ENCODE measurements around the gene ATP8A2. TPM values are rescaled to one million over a fixed set of nuclear protein-coding genes. Genes with fewer than 3 reads are reported as not detected.

Gene ATP8A2
- total and polyA plus RNA-seq, 4 donors: 0.01 to 0.08 (median 0.05) TPM; not detected in 1

DNA sequence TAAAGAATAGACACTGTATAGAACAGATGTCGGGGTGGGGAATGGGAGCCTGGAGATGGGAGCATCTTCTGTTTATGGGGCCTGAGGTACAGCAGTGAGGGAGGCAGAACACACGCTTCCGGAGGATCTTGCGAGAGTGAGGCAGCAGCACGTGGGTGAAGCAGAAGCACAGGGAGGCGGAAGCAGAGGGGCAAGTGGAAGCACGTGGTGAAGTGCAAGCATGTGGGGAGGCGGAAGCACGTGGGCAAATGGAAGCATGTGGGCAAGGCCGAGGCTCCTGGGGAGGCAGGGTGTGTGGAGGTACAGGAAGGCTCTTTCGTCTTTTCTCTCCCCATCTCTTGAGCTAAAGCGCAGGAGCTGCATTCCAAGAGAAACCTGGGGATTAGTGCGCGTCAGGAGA lies 198.4 kb downstream of the ATP8A2 start:
- H3K9me3 ChIP-seq (ENCODE audit: control insufficient read depth in 4 of 4, low read length in 3 of 4): no peaks in the 10 kb centered on the region
- H3K27ac ChIP-seq (ENCODE audit: low read depth in 1 of 2, low read length in 2 of 2): no peak overlapping the region
- TF ChIP-seq FOXA2 (IDR thresholded peaks at IDR 0.05) (no peak), HNF4A (conservative IDR thresholded peaks at IDR 0.05) (no peak), HNF4G (IDR thresholded peaks at IDR 0.05) (no peak), GABPA (IDR thresholded peaks at IDR 0.05 in 1 of 2, conservative IDR thresholded peaks at IDR 0.05 in 1 of 2) (no peak), EGR1 (IDR thresholded peaks at IDR 0.05; ENCODE audit: low read depth in 2 of 2) (no peak), YY1 (IDR thresholded peaks at IDR 0.05) (no peak), JUND (IDR thresholded peaks at IDR 0.05) (no peak), RXRA (IDR thresholded peaks at IDR 0.05) (no peak), RAD21 (IDR thresholded peaks at IDR 0.05) (no peak), FOXA1 (IDR thresholded peaks at IDR 0.05) (no peak), TAF1 (conservative IDR thresholded peaks at IDR 0.05) (no peak), NR2F2 (IDR thresholded peaks at IDR 0.05) (no peak), SP1 (IDR thresholded peaks at IDR 0.05) (no peak)
- TF ChIP-seq, protein P1, sequence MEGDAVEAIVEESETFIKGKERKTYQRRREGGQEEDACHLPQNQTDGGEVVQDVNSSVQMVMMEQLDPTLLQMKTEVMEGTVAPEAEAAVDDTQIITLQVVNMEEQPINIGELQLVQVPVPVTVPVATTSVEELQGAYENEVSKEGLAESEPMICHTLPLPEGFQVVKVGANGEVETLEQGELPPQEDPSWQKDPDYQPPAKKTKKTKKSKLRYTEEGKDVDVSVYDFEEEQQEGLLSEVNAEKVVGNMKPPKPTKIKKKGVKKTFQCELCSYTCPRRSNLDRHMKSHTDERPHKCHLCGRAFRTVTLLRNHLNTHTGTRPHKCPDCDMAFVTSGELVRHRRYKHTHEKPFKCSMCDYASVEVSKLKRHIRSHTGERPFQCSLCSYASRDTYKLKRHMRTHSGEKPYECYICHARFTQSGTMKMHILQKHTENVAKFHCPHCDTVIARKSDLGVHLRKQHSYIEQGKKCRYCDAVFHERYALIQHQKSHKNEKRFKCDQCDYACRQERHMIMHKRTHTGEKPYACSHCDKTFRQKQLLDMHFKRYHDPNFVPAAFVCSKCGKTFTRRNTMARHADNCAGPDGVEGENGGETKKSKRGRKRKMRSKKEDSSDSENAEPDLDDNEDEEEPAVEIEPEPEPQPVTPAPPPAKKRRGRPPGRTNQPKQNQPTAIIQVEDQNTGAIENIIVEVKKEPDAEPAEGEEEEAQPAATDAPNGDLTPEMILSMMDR (IDR thresholded peaks at IDR 0.05; ENCODE audit: low read depth, low read length, missing input control): no peak
- TF ChIP-seq, protein P2, sequence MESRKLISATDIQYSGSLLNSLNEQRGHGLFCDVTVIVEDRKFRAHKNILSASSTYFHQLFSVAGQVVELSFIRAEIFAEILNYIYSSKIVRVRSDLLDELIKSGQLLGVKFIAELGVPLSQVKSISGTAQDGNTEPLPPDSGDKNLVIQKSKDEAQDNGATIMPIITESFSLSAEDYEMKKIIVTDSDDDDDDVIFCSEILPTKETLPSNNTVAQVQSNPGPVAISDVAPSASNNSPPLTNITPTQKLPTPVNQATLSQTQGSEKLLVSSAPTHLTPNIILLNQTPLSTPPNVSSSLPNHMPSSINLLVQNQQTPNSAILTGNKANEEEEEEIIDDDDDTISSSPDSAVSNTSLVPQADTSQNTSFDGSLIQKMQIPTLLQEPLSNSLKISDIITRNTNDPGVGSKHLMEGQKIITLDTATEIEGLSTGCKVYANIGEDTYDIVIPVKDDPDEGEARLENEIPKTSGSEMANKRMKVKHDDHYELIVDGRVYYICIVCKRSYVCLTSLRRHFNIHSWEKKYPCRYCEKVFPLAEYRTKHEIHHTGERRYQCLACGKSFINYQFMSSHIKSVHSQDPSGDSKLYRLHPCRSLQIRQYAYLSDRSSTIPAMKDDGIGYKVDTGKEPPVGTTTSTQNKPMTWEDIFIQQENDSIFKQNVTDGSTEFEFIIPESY (IDR thresholded peaks at IDR 0.05): no peak
- TF ChIP-seq, protein P3, sequence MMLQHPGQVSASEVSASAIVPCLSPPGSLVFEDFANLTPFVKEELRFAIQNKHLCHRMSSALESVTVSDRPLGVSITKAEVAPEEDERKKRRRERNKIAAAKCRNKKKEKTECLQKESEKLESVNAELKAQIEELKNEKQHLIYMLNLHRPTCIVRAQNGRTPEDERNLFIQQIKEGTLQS (IDR thresholded peaks at IDR 0.05): no peak
- TF ChIP-seq, protein P4, sequence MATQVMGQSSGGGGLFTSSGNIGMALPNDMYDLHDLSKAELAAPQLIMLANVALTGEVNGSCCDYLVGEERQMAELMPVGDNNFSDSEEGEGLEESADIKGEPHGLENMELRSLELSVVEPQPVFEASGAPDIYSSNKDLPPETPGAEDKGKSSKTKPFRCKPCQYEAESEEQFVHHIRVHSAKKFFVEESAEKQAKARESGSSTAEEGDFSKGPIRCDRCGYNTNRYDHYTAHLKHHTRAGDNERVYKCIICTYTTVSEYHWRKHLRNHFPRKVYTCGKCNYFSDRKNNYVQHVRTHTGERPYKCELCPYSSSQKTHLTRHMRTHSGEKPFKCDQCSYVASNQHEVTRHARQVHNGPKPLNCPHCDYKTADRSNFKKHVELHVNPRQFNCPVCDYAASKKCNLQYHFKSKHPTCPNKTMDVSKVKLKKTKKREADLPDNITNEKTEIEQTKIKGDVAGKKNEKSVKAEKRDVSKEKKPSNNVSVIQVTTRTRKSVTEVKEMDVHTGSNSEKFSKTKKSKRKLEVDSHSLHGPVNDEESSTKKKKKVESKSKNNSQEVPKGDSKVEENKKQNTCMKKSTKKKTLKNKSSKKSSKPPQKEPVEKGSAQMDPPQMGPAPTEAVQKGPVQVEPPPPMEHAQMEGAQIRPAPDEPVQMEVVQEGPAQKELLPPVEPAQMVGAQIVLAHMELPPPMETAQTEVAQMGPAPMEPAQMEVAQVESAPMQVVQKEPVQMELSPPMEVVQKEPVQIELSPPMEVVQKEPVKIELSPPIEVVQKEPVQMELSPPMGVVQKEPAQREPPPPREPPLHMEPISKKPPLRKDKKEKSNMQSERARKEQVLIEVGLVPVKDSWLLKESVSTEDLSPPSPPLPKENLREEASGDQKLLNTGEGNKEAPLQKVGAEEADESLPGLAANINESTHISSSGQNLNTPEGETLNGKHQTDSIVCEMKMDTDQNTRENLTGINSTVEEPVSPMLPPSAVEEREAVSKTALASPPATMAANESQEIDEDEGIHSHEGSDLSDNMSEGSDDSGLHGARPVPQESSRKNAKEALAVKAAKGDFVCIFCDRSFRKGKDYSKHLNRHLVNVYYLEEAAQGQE (IDR thresholded peaks at IDR 0.05): no peak
- 75% methylated on average over 14 of the region's 14 CpGs for WGBS
- no peaks in the 10 kb centered on the region for H3K36me3 ChIP-seq (ENCODE audit: control insufficient read depth in 4 of 4, insufficient read depth in 3 of 4, low read depth in 1 of 4, low read length in 3 of 4)
- no peaks in the 10 kb centered on the region for H3K4me1 ChIP-seq (ENCODE audit: control insufficient read depth in 4 of 4, insufficient read depth in 4 of 4, low read length in 3 of 4)
- peaks cover 0 to 11% (median 3%) of the 10 kb centered on the region in 4 donors for H3K27me3 ChIP-seq (ENCODE audit: control insufficient read depth in 4 of 4, insufficient read depth in 4 of 4, low read length in 3 of 4)
- DNase-seq (ENCODE audit: low spot score): no peak
- no peak overlapping the region for H3K9ac ChIP-seq (ENCODE audit: low read depth in 1 of 2, low read length in 2 of 2)
- no peak overlapping the region for H3K4me3 ChIP-seq (ENCODE audit: low read depth in 1 of 3, low read length in 3 of 3)

DNA sequence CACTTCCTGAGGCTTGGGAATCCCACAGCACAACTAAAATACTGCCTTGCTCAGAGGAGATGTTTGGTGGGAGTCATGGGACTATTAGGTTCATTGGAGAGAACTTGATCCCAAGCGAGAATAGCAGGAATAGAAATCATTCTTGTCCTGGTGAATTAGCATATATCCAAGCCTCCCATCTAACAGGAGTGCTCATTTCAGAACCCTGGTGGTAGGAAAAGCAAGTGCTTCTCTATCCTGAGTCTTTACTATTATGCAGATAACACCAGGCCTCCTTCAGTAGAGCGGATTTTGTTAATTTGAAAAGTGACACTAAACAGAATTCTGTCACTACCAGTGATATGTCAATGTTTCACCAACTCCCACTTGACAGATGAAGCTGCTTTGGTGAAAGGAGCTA lies 199.5 kb downstream of the ATP8A2 start:
- TF ChIP-seq FOXA1 (IDR thresholded peaks at IDR 0.05) (no peak), HNF4G (IDR thresholded peaks at IDR 0.05) (no peak), HNF4A (conservative IDR thresholded peaks at IDR 0.05) (no peak), YY1 (IDR thresholded peaks at IDR 0.05) (no peak), FOXA2 (IDR thresholded peaks at IDR 0.05) (no peak), EGR1 (IDR thresholded peaks at IDR 0.05; ENCODE audit: low read depth in 2 of 2) (no peak), RAD21 (IDR thresholded peaks at IDR 0.05) (no peak)
- TF ChIP-seq, protein P2 (IDR thresholded peaks at IDR 0.05): no peak
- TF ChIP-seq, protein P1 (IDR thresholded peaks at IDR 0.05; ENCODE audit: low read depth, low read length, missing input control): no peak
- no peak overlapping the region for H3K9ac ChIP-seq (ENCODE audit: low read depth in 1 of 2, low read length in 2 of 2)
- H3K36me3 ChIP-seq (ENCODE audit: control insufficient read depth in 4 of 4, insufficient read depth in 3 of 4, low read depth in 1 of 4, low read length in 3 of 4): no peaks in the 10 kb centered on the region
- H3K9me3 ChIP-seq (ENCODE audit: control insufficient read depth in 4 of 4, low read length in 3 of 4): no peaks in the 10 kb centered on the region
- no peak for DNase-seq (ENCODE audit: low spot score)
- H3K4me1 ChIP-seq (ENCODE audit: control insufficient read depth in 4 of 4, insufficient read depth in 4 of 4, low read length in 3 of 4): no peaks in the 10 kb centered on the region
- H3K27ac ChIP-seq (ENCODE audit: low read depth in 1 of 2, low read length in 2 of 2): no peak overlapping the region
- peaks cover 0 to 11% (median 3%) of the 10 kb centered on the region in 4 donors for H3K27me3 ChIP-seq (ENCODE audit: control insufficient read depth in 4 of 4, insufficient read depth in 4 of 4, low read length in 3 of 4)
- 85% methylated on average over 2 of the region's 2 CpGs for WGBS
- no peak overlapping the region for H3K4me3 ChIP-seq (ENCODE audit: low read depth in 1 of 3, low read length in 3 of 3)

All from liver (tissue), 9 donors.